Measurements from ENCODE around the gene MYO10. TPM values are rescaled to one million over a fixed set of nuclear protein-coding genes. Genes with fewer than 3 reads are reported as not detected.

The MYO10 gene
- polyA plus RNA-seq, 1 donor: 30.7 TPM

- no peak overlapping the region for H3K4me3 ChIP-seq (ENCODE audit: low read length)
- H3K27ac ChIP-seq (ENCODE audit: low read length): peak overlapping the region; percentile 50
- peaks cover 8% of the 10 kb centered on the region for H3K4me1 ChIP-seq (ENCODE audit: control insufficient read depth, insufficient read depth, low read length)
- H3K36me3 ChIP-seq (ENCODE audit: control insufficient read depth, insufficient read depth, low read length): peaks cover 66% of the 10 kb centered on the region
- peaks cover 9% of the 10 kb centered on the region for H3K9me3 ChIP-seq (ENCODE audit: control insufficient read depth, low read depth, low read length)
- no CpG with 5 or more reads among the region's 48 CpGs for WGBS (ENCODE audit: insufficient coverage, low lambda C conversion rate)
- peak; percentile 50 to 78 for DNase-seq
- no peaks in the 10 kb centered on the region for H3K27me3 ChIP-seq (ENCODE audit: control insufficient read depth, insufficient read depth, low read length)
These were observed 234.7 kb downstream of the MYO10 start for GRCh38 chr5:16701134-16702099.

- WGBS (ENCODE audit: insufficient coverage, low lambda C conversion rate): 100% methylated on average over 2 of the region's 8 CpGs
- DNase-seq: no peak
- peaks cover 8% of the 10 kb centered on the region for H3K4me1 ChIP-seq (ENCODE audit: control insufficient read depth, insufficient read depth, low read length)
- peaks cover 9% of the 10 kb centered on the region for H3K9me3 ChIP-seq (ENCODE audit: control insufficient read depth, low read depth, low read length)
- H3K36me3 ChIP-seq (ENCODE audit: control insufficient read depth, insufficient read depth, low read length): peaks cover 66% of the 10 kb centered on the region
- no peak overlapping the region for H3K4me3 ChIP-seq (ENCODE audit: low read length)
- no peak overlapping the region for H3K27ac ChIP-seq (ENCODE audit: low read length)
- H3K27me3 ChIP-seq (ENCODE audit: control insufficient read depth, insufficient read depth, low read length): no peaks in the 10 kb centered on the region
These were observed 236.0 kb downstream of the MYO10 start for GRCh38 chr5:16700081-16700480.

- H3K4me1 ChIP-seq (ENCODE audit: control insufficient read depth, insufficient read depth, low read length): no peaks in the 10 kb centered on the region
- no peak overlapping the region for H3K27ac ChIP-seq (ENCODE audit: low read length)
- no peak overlapping the region for H3K4me3 ChIP-seq (ENCODE audit: low read length)
- no peak for DNase-seq
- 40% methylated on average over 1 of the region's 4 CpGs for WGBS (ENCODE audit: insufficient coverage, low lambda C conversion rate)
- H3K9me3 ChIP-seq (ENCODE audit: control insufficient read depth, low read depth, low read length): peaks cover 1% of the 10 kb centered on the region
- H3K36me3 ChIP-seq (ENCODE audit: control insufficient read depth, insufficient read depth, low read length): peaks cover 49% of the 10 kb centered on the region
- no peaks in the 10 kb centered on the region for H3K27me3 ChIP-seq (ENCODE audit: control insufficient read depth, insufficient read depth, low read length)
These were observed 240.3 kb downstream of the MYO10 start for GRCh38 chr5:16695779-16696178.

- Histone ChIP-seq H3K27me3 (ENCODE audit: control insufficient read depth, insufficient read depth, low read length) (no peaks in the 10 kb centered on the region), H3K4me3 (ENCODE audit: low read length) (no peak overlapping the region), H3K4me1 (ENCODE audit: control insufficient read depth, insufficient read depth, low read length) (no peaks in the 10 kb centered on the region), H3K27ac (ENCODE audit: low read length) (no peak overlapping the region), H3K36me3 (ENCODE audit: control insufficient read depth, insufficient read depth, low read length) (peaks cover 48% of the 10 kb centered on the region), H3K9me3 (ENCODE audit: control insufficient read depth, low read depth, low read length) (no peaks in the 10 kb centered on the region)
- no peak for DNase-seq
- no CpG with 5 or more reads among the region's 2 CpGs for WGBS (ENCODE audit: insufficient coverage, low lambda C conversion rate)
These were observed 242.2 kb downstream of the MYO10 start for GRCh38 chr5:16693879-16694278.

- Histone ChIP-seq H3K9me3 (ENCODE audit: control insufficient read depth, low read depth, low read length) (no peaks in the 10 kb centered on the region), H3K4me1 (ENCODE audit: control insufficient read depth, insufficient read depth, low read length) (no peaks in the 10 kb centered on the region), H3K27ac (ENCODE audit: low read length) (no peak overlapping the region), H3K36me3 (ENCODE audit: control insufficient read depth, insufficient read depth, low read length) (peaks cover 55% of the 10 kb centered on the region), H3K27me3 (ENCODE audit: control insufficient read depth, insufficient read depth, low read length) (no peaks in the 10 kb centered on the region), H3K4me3 (ENCODE audit: low read length) (no peak overlapping the region)
- no peak for DNase-seq
- WGBS (ENCODE audit: insufficient coverage, low lambda C conversion rate): no CpG with 5 or more reads among the region's 3 CpGs
These were observed 244.4 kb downstream of the MYO10 start for GRCh38 chr5:16691731-16692130.

GRCh38 chr5:16690243-16690852 lies 245.7 kb downstream of the MYO10 start:
- no peaks in the 10 kb centered on the region for H3K4me1 ChIP-seq (ENCODE audit: control insufficient read depth, insufficient read depth, low read length)
- peak; percentile 26 to 41 for DNase-seq
- no peaks in the 10 kb centered on the region for H3K9me3 ChIP-seq (ENCODE audit: control insufficient read depth, low read depth, low read length)
- no peaks in the 10 kb centered on the region for H3K27me3 ChIP-seq (ENCODE audit: control insufficient read depth, insufficient read depth, low read length)
- H3K27ac ChIP-seq (ENCODE audit: low read length): no peak overlapping the region
- no peak overlapping the region for H3K4me3 ChIP-seq (ENCODE audit: low read length)
- H3K36me3 ChIP-seq (ENCODE audit: control insufficient read depth, insufficient read depth, low read length): peaks cover 57% of the 10 kb centered on the region
- WGBS (ENCODE audit: insufficient coverage, low lambda C conversion rate): no CpG with 5 or more reads among the region's 7 CpGs

- H3K36me3 ChIP-seq (ENCODE audit: control insufficient read depth, insufficient read depth, low read length): peaks cover 58% of the 10 kb centered on the region
- no peaks in the 10 kb centered on the region for H3K27me3 ChIP-seq (ENCODE audit: control insufficient read depth, insufficient read depth, low read length)
- no peak overlapping the region for H3K27ac ChIP-seq (ENCODE audit: low read length)
- H3K4me3 ChIP-seq (ENCODE audit: low read length): no peak overlapping the region
- DNase-seq: no peak
- H3K4me1 ChIP-seq (ENCODE audit: control insufficient read depth, insufficient read depth, low read length): no peaks in the 10 kb centered on the region
- H3K9me3 ChIP-seq (ENCODE audit: control insufficient read depth, low read depth, low read length): no peaks in the 10 kb centered on the region
- WGBS (ENCODE audit: insufficient coverage, low lambda C conversion rate): no CpG with 5 or more reads among the region's 2 CpGs
These were observed 248.2 kb downstream of the MYO10 start for GRCh38 chr5:16687898-16688297.

GRCh38 chr5:16685069-16685468 lies 251.0 kb downstream of the MYO10 start:
- DNase-seq: no peak
- H3K9me3 ChIP-seq (ENCODE audit: control insufficient read depth, low read depth, low read length): no peaks in the 10 kb centered on the region
- H3K27ac ChIP-seq (ENCODE audit: low read length): no peak overlapping the region
- H3K4me1 ChIP-seq (ENCODE audit: control insufficient read depth, insufficient read depth, low read length): no peaks in the 10 kb centered on the region
- WGBS (ENCODE audit: insufficient coverage, low lambda C conversion rate): 100% methylated on average over 2 of the region's 4 CpGs
- no peak overlapping the region for H3K4me3 ChIP-seq (ENCODE audit: low read length)
- no peaks in the 10 kb centered on the region for H3K27me3 ChIP-seq (ENCODE audit: control insufficient read depth, insufficient read depth, low read length)
- peaks cover 74% of the 10 kb centered on the region for H3K36me3 ChIP-seq (ENCODE audit: control insufficient read depth, insufficient read depth, low read length)

- Histone ChIP-seq H3K27ac (ENCODE audit: low read length) (no peak overlapping the region), H3K4me1 (ENCODE audit: control insufficient read depth, insufficient read depth, low read length) (no peaks in the 10 kb centered on the region), H3K9me3 (ENCODE audit: control insufficient read depth, low read depth, low read length) (no peaks in the 10 kb centered on the region), H3K4me3 (ENCODE audit: low read length) (no peak overlapping the region), H3K27me3 (ENCODE audit: control insufficient read depth, insufficient read depth, low read length) (no peaks in the 10 kb centered on the region), H3K36me3 (ENCODE audit: control insufficient read depth, insufficient read depth, low read length) (peaks cover 65% of the 10 kb centered on the region)
- no CpG with 5 or more reads among the region's 13 CpGs for WGBS (ENCODE audit: insufficient coverage, low lambda C conversion rate)
- no peak for DNase-seq
These were observed 254.2 kb downstream of the MYO10 start for GRCh38 chr5:16681876-16682275.

GRCh38 chr5:16679863-16680262 lies 256.2 kb downstream of the MYO10 start:
- no peak for DNase-seq
- H3K4me1 ChIP-seq (ENCODE audit: control insufficient read depth, insufficient read depth, low read length): no peaks in the 10 kb centered on the region
- no peak overlapping the region for H3K27ac ChIP-seq (ENCODE audit: low read length)
- no peaks in the 10 kb centered on the region for H3K9me3 ChIP-seq (ENCODE audit: control insufficient read depth, low read depth, low read length)
- no peaks in the 10 kb centered on the region for H3K27me3 ChIP-seq (ENCODE audit: control insufficient read depth, insufficient read depth, low read length)
- peaks cover 68% of the 10 kb centered on the region for H3K36me3 ChIP-seq (ENCODE audit: control insufficient read depth, insufficient read depth, low read length)
- H3K4me3 ChIP-seq (ENCODE audit: low read length): no peak overlapping the region
- no CpG with 5 or more reads among the region's 14 CpGs for WGBS (ENCODE audit: insufficient coverage, low lambda C conversion rate)
